LNCAP (cell line): Measurements from ENCODE around the gene KCNIP1.

Experiments used
- CTCF ChIP-seq: fragments of 450-650 bp; IDR thresholded peaks from 2 replicates; pipeline ENCODE4 v1.5.1; 2017; ENCODE audit warnings: mild to moderate bottlenecking

KCNIP1 gene

GRCh38 chr5:170704417-170705192 is 200.8 kb downstream of the KCNIP1 start:
- TF ChIP-seq CTCF = no peak

- no peak for TF ChIP-seq CTCF
These were observed 205.8 kb downstream of the KCNIP1 start for GRCh38 chr5:170709640-170710039.

- TF ChIP-seq CTCF = no peak
These were observed 207.5 kb downstream of the KCNIP1 start for GRCh38 chr5:170711300-170711699.

GRCh38 chr5:170715141-170715540 is 211.3 kb downstream of the KCNIP1 start:
- no peak for TF ChIP-seq CTCF

GRCh38 chr5:170716396-170716795 is 212.6 kb downstream of the KCNIP1 start:
- no peak for TF ChIP-seq CTCF

- no peak for TF ChIP-seq CTCF
These were observed 215.7 kb downstream of the KCNIP1 start for GRCh38 chr5:170719551-170719950.

GRCh38 chr5:170720179-170720578 is 216.4 kb downstream of the KCNIP1 start:
- no peak for TF ChIP-seq CTCF

- no peak for TF ChIP-seq CTCF
These were observed 217.2 kb downstream of the KCNIP1 start for GRCh38 chr5:170720984-170721383.
